Left ventricle myocardium inferior (tissue), 1 donor: ENCODE measurements around the gene B3GAT1. TPM values are rescaled to one million over a fixed set of nuclear protein-coding genes. Genes with fewer than 3 reads are reported as not detected.

ENCODE experiments used
- DNase-seq: peaks from one replicate; pipeline ENCODE4 v3.0.0-alpha.2; 2020
- H3K27ac ChIP-seq: fragments of 200-600 bp; replicated peaks from 2 replicates; pipeline ENCODE4 v1.8.0; 2021
- H3K27me3 ChIP-seq: fragments of 200-600 bp; 2 replicates; pipeline ENCODE4 v1.8.0; 2021; ENCODE audit warnings: low read depth
- H3K36me3 ChIP-seq: fragments of 200-600 bp; 2 replicates; pipeline ENCODE4 v1.8.0; 2021
- H3K4me1 ChIP-seq: fragments of 200-600 bp; 2 replicates; pipeline ENCODE4 v1.8.0; 2021
- H3K4me3 ChIP-seq: fragments of 200-600 bp; 2 replicates; pipeline ENCODE4 v1.8.0; 2021; ENCODE audit warnings: mild to moderate bottlenecking, moderate library complexity
- H3K9me3 ChIP-seq: fragments of 200-600 bp; replicated peaks from 2 replicates; pipeline ENCODE4 v1.8.0; 2021
- intact Hi-C: fragments of 100-400 bp; cut with micrococcal nuclease; formaldehyde crosslinking; loops from one replicate; pipeline ENCODE4 v1.11.0; 2022
- total RNA-seq: library from RNA; stranded (reverse); fragmentation: NEBNext Ultra II Directional; extraction: Animal tissue kit (Norgen Biotek cat#: 25700); gene quantifications from one replicate; pipeline ENCODE4 v1.2.1, GENCODE V29; 2021
- TF ChIP-seq, protein P1 (sequence below): fragments of 200-600 bp; IDR thresholded peaks from 2 replicates; pipeline ENCODE4 v1.8.0; 2021; ENCODE audit warnings: antibody characterized with exemption, mild to moderate bottlenecking, borderline replicate concordance
- donor health status: DM: no; HTN: yes; CAD: no; lungs with severe emphysema.

B3GAT1 gene
- total RNA-seq, 1 donor from 2014 or later, result 0.08 TPM

DNA sequence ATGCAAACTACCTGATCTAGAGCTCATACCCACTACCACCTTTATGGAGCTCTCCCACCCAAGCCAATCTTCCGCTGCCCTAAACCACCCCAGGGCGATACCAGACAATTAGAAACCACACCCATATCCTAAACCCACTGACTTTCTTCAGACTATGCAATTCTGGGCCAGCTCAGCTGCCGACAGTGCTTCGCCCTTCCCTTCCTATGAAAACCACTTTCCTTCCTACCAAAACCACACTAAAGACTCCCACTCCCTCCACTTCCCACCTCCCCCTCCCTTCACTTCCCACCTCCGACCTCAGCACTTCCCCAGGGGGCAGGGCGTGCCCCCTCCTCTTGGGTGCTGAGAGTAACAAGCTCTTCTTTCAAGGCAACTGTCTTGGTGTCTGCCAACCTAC, 25.1 kb downstream of the B3GAT1 start:
- Histone ChIP-seq H3K36me3 (no peaks in the 10 kb centered on the region), H3K4me3 (no peak overlapping the region), H3K9me3 (no peaks in the 10 kb centered on the region), H3K27ac (no peak overlapping the region), H3K27me3 (peaks cover 96% of the 10 kb centered on the region), H3K4me1 (no peaks in the 10 kb centered on the region)
- no peak for DNase-seq
- TF ChIP-seq, protein P1, sequence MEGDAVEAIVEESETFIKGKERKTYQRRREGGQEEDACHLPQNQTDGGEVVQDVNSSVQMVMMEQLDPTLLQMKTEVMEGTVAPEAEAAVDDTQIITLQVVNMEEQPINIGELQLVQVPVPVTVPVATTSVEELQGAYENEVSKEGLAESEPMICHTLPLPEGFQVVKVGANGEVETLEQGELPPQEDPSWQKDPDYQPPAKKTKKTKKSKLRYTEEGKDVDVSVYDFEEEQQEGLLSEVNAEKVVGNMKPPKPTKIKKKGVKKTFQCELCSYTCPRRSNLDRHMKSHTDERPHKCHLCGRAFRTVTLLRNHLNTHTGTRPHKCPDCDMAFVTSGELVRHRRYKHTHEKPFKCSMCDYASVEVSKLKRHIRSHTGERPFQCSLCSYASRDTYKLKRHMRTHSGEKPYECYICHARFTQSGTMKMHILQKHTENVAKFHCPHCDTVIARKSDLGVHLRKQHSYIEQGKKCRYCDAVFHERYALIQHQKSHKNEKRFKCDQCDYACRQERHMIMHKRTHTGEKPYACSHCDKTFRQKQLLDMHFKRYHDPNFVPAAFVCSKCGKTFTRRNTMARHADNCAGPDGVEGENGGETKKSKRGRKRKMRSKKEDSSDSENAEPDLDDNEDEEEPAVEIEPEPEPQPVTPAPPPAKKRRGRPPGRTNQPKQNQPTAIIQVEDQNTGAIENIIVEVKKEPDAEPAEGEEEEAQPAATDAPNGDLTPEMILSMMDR, result no peak
- intact Hi-C loops, result no loop called here

DNA sequence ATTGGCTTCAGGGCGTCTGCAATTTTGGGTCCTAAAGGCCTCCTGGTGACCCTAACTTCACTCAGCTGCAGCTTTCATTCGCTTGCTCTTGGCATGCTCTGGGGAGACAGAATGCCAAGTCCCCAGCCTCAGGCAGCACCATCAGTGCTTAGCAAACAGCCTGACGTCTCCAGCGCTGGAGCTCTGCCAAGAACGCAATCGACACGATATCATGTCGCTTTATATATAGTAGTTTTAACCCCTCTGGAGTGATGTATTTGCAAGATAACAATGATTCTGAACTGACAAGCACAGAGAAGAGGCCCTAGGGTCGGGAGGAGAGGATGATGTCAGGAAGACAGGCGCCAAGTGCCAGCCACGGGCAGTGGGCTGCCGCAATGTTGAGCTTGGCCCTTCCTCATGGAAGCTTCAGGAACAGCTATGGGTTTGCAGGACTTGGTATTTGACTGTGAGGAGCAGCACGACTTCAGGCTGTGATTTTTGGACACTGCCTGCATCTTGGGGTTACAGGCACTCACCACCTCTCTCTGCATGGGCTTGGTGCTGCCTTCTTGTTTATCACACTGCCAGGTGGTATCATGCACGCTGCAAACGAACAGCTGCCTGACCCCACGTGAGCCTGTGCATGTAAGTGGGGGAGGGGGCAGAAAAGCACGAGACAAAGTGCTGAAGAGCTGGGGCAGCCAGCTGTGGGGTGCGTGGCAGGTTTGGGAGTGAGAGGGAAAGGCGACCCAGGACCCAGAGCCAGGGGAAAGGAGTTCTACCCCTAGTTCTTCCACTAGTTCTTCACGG, 26.1 kb downstream of the B3GAT1 start:
- TF ChIP-seq, protein P1, result no peak
- H3K36me3 ChIP-seq, result no peaks in the 10 kb centered on the region
- no peaks in the 10 kb centered on the region for H3K4me1 ChIP-seq
- DNase-seq, result no peak
- peaks cover 94% of the 10 kb centered on the region for H3K27me3 ChIP-seq
- intact Hi-C loops, result no loop called here
- no peak overlapping the region for H3K27ac ChIP-seq
- H3K4me3 ChIP-seq, result no peak overlapping the region
- H3K9me3 ChIP-seq, result no peaks in the 10 kb centered on the region

DNA sequence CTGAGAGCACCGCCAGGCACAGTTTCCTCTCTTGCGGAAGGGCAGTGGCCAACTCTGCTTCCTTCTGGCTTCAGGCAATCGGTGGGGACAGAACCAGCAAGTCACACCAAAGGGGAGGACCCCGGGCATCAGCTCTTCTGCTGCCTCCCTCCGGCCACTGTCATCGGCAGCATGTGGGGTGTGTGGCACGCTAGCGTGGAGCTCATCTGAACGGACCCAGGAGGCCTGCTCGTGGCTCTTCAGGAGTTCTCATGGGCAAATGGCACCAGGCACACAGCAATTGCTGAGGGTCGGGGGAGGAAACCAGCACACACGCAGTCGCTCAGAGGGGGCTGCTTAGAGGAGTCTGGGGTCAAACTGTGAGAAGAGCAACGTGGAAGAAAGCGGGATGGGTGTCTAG, 26.9 kb downstream of the B3GAT1 start:
- Histone ChIP-seq H3K27me3 (peaks cover 94% of the 10 kb centered on the region), H3K36me3 (no peaks in the 10 kb centered on the region), H3K4me1 (no peaks in the 10 kb centered on the region), H3K27ac (no peak overlapping the region), H3K9me3 (no peaks in the 10 kb centered on the region), H3K4me3 (no peak overlapping the region)
- DNase-seq, result no peak
- intact Hi-C loops, result no loop called here
- TF ChIP-seq, protein P1, result no peak

DNA sequence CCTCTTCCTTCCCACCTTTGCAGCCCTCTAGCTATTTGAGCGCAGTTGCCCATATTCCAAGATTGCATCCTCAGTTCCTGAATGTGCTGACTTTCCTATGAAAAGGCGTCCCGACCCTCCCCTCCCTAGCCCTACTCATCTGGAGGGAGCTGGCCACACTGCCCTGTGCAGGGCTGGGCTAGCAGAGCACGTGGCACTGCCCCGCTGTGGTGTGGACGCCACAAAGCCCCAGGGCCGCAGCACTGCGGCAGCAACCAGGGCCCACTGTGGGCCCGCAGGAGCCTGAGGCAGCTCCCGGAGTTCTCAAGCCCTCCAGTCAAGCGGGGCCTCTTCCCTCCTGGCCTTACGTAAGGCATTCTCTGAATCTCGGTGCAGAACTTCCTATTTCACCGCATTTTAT, 27.6 kb downstream of the B3GAT1 start:
- H3K4me1 ChIP-seq, result no peaks in the 10 kb centered on the region
- H3K9me3 ChIP-seq, result no peaks in the 10 kb centered on the region
- intact Hi-C loops, result no loop called here
- H3K27ac ChIP-seq, result no peak overlapping the region
- DNase-seq, result no peak
- H3K36me3 ChIP-seq, result no peaks in the 10 kb centered on the region
- TF ChIP-seq, protein P1, result no peak
- no peak overlapping the region for H3K4me3 ChIP-seq
- H3K27me3 ChIP-seq, result peaks cover 94% of the 10 kb centered on the region

DNA sequence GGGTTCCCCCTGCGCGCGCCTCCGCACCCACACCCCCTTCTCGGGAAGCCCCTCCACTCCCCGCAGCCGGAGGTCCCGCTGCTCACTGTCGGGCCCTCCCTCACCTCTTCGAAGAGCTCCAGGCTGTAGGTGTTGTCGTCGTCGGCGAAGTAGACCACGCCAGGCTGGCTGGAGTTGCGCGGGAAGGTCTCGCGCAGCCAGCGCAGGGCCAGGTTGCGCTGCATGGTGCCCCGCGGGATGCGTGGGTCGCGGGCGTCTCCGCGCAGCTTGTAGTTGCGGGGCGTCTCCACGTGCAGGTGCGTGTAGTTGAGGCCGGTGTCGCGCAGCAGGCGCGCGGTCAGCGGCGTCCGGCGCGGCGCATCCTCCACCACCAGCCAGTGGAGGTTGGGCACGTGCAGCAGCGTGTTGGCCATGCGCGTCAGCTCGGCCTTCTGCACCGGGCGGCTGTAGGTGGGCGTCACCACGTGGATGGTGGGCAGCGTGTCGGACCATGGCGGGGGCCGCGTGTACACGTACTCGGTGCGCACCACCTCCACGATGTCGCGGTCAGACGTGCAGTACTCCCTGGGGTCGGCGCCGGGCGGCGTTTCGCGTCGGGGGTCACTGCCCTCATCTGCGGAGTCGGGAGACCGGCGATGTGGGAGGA, 28.3 kb downstream of the B3GAT1 start:
- DNase-seq, result no peak
- H3K27me3 ChIP-seq, result peaks cover 94% of the 10 kb centered on the region
- H3K9me3 ChIP-seq, result no peaks in the 10 kb centered on the region
- no peak overlapping the region for H3K4me3 ChIP-seq
- intact Hi-C loops, result no loop called here
- no peak overlapping the region for H3K27ac ChIP-seq
- no peaks in the 10 kb centered on the region for H3K36me3 ChIP-seq
- H3K4me1 ChIP-seq, result no peaks in the 10 kb centered on the region
- TF ChIP-seq, protein P1, result no peak
